Skin of body (tissue), 3 donors: ENCODE measurements around the gene GSE1. TPM values are rescaled to one million over a fixed set of nuclear protein-coding genes. Genes with fewer than 3 reads are reported as not detected.

Experiments
- DNase-seq: peaks from one replicate; lab custom pipeline; 2025; lab: John Stamatoyannopoulos, UW
- small RNA-seq: library from RNA; depleted of rRNA; stranded (forward); fragments of <200 nt; gene quantifications from one replicate; pipeline ENCODE3, GENCODE V24; 2014; ENCODE audit warnings: low replicate concordance
- total RNA-seq: library from RNA; depleted of rRNA; stranded (reverse); fragments of >200 nt; gene quantifications from one replicate; pipeline ENCODE4 v1.2.3, GENCODE V29; 2014

Gene GSE1
- total RNA-seq, 1 donor from 2014 or later: 57.6 TPM

DNA sequence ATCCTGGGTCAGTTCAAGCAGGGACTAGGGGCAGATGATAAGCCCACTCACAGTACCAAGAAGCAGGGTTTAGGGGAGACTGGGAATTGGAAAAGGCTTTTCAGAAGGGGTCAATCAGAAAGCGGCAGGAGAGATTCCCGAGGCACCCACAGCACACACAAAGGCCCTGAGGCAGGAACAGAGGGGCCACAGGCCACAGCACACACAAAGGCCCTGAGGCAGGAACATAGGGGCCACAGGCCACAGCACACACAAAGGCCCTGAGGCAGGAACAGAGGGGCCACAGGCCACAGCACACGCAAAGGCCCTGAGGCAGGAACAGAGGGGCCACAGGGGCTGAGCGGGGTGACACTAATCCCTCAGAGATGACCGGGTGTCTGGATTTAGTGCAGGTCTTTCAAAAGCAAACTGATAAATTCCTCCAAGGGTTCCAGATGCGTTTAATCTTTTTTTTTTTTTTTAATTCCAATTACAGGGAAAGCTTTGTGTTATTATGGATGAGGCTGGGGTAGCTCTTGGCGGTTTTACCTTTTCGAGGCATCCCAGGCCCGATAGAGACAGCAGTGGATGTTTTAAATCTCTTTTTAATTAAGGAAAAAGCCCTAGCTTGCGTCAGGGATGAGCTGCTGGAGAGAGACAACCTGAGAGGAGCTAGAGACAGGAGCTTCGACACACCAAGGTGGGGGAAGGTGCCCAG lies 106.6 kb downstream of the GSE1 start:
- DNase-seq: no peak

DNA sequence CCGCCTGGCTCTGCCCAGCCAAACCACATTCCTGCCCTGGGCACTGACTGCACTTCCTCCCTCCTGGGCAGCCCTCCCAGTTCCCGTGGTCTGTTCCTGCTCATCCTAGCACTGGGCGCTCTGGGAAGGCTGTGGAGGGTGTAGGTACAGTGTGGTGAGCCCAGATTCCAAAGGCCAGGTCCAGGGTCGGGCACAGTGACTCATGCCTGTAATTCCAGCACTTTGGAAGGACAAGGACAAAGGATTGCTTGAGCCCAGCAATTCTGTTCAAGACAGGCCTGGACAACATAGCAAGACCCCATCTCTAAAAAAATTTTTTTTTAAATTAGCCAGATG lies 107.1 kb downstream of the GSE1 start:
- DNase-seq: no peak

DNA sequence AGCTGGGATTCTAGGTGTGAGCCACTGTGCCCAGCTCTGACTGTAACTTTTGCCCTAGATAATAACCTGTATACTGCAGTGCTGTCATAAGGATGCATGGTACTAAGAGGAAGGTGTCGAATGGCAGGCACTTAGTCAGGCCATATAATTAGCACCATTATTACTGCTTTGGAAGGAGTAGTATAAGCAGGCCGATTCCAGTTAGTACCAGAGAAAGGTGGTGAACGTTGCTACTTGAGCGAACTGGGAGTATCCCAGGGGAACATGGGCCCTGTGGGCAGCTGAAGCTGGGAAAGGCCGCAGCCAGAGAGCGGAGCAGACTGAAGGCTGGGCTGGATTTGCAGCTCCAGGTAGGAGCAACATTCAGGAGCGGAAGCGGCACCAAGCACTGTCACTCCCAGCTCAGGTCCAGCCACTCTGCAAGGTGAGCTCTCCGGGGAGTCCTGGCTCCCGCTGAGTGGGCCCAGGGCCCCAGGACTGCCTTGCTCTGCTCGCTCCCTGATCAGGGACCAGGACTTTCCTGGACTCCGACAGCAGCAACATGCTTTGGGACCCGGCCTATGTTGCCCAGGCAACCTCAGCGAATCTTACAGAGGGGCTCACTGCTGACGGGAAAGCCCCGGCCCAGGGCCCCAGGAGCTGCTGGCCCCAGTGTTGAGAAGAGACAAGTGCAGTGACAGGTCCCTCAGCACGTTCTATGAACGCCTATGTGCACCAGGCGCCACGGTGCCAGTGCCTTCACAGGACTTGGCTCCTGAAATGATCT lies 109.2 kb downstream of the GSE1 start:
- DNase-seq: no peak

DNA sequence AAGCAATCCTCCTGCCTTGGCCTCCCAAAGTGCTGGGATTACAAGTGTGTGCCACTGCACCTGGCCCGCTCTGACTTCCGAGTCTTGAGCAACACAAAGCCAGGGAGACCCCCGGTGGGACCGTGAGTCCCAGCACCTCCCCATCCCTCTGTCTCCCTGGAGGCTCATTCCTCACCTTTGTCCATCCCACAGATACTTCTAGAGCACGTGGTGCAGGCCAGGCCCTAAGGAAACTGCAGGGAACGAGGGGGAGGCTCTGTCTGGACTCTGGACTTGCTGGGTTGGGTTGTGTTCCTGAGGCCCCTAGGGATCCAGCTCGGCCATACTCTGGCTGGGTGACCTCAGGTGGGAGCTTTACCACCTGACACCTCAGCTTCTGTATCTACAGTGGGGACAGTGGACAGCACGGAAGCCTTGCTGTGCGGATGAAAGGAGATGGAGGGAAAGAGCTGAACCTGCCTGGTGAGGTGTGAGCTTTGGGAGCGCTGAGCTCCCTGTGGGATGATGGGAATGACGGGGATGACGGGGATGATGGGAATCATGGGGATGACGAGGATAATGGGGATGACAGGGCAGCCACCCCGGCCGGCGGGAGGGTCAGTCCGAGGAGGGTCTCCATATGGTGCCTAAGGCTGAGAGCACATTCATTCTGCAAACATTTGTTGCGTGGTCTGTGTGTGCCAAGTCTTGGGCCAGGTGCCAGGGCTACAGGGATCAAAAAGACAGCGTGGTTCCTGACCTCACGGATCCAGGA lies 111.2 kb downstream of the GSE1 start:
- DNase-seq: no peak

DNA sequence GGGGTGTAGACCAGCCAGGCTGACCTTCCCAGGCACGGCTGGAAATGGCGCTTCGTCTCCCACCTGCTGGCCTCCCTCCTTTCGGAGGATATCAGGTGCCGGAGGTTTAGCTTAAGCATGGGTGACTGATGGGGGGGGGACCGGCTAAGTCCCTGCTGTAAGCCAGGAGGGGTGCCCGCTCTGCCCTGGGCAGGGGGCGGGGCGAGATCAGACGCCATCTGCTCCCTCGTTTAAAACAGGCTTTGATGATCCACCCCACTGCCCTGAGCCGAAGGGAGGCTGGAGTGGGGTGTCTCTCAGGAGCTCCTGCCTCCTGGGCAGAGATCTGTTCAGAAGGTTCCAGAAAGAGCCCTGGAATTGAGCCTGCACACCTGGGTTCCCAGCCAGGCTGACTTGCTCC lies 111.8 kb downstream of the GSE1 start:
- no peak for DNase-seq

Small RNAs within 50 kb of the gene (small RNA-seq; reads per million reads assigned to genes)
- not detected for gene RN7SL381P

Other genes with a start within 250 kb of the GSE1 start
- 5.3 TPM for gene GINS2, start 75.6 kb downstream of the GSE1 start, total RNA-seq
- 5.2 TPM for gene C16orf74, start 137.8 kb downstream of the GSE1 start, total RNA-seq
- 12.3 TPM for gene EMC8, start 186.2 kb downstream of the GSE1 start, total RNA-seq
- 267 TPM for gene COX4I1, start 186.4 kb downstream of the GSE1 start, total RNA-seq